ENCODE data around the gene WNT8B.

- no peak for TF ChIP-seq EP300 (IDR thresholded peaks at IDR 0.05)
- no peak for TF ChIP-seq CTCF (IDR thresholded peaks at IDR 0.05)
- TF ChIP-seq POLR2AphosphoS5 (IDR thresholded peaks at IDR 0.05) = no peak
- TF ChIP-seq POLR2A (IDR thresholded peaks at IDR 0.05) = no peak
These were observed 24.7 kb downstream of the WNT8B start for GRCh38 chr10:100487529-100487928.
